Vagina (tissue), 2 donors: ENCODE results near the gene CCNK.

Experiments
- POLR2AphosphoS5 ChIP-seq, 2 donors: sonication (generic); formaldehyde crosslinking; IDR thresholded peaks; one replicate each; pipeline ENCODE4 v1.9.0; 2017; ENCODE audit warnings: antibody characterized with exemption in 2 of 2, mild to moderate bottlenecking in 2 of 2, low read depth in 1 of 2; ENCODE audit not compliant: insufficient read depth in 1 of 2
- TF ChIP-seq, protein P1 (sequence below), 3 experiments: fragments of 450-650 bp in 2 of 3; fragments of 200-600 bp in 1 of 3; sonication (generic) in 1 of 3; IDR thresholded peaks; one replicate each; pipeline ENCODE4 v1.5.1; 2017 to 2019; ENCODE audit warnings: antibody characterized with exemption in 3 of 3, mild to moderate bottlenecking in 2 of 3, moderate library complexity in 2 of 3

DNA sequence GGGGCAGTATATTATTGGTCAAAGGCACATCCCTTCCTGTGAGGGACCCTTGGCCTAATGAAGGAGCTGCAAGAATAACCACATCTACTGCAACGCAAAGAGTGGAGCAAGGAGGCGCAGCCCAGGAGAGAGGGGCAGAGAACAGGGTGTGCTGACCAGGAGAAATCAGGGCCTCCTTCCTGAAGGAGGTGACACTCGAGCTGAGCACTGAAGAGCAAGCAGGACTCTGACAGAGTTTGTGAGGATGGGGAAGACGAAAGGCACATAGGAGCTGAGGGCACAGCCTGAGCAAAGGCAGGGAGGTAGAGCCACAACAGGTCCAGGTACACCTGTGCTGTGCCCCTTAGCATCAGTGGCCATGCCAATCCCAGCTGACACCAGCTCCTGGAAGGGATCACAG, 62.2 kb downstream of the CCNK start:
- no peak for TF ChIP-seq POLR2AphosphoS5 (IDR thresholded peaks at IDR 0.05; ENCODE audit: insufficient read depth in 1 of 2, low read depth in 1 of 2)
- TF ChIP-seq, protein P1, sequence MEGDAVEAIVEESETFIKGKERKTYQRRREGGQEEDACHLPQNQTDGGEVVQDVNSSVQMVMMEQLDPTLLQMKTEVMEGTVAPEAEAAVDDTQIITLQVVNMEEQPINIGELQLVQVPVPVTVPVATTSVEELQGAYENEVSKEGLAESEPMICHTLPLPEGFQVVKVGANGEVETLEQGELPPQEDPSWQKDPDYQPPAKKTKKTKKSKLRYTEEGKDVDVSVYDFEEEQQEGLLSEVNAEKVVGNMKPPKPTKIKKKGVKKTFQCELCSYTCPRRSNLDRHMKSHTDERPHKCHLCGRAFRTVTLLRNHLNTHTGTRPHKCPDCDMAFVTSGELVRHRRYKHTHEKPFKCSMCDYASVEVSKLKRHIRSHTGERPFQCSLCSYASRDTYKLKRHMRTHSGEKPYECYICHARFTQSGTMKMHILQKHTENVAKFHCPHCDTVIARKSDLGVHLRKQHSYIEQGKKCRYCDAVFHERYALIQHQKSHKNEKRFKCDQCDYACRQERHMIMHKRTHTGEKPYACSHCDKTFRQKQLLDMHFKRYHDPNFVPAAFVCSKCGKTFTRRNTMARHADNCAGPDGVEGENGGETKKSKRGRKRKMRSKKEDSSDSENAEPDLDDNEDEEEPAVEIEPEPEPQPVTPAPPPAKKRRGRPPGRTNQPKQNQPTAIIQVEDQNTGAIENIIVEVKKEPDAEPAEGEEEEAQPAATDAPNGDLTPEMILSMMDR (IDR thresholded peaks at IDR 0.05), result no peak
